Stomach smooth muscle (tissue), 2 donors: ENCODE measurements around the gene SWAP70.

Experiments used
- H3K27ac ChIP-seq: one replicate; pipeline ENCODE4 v1.7.0; 2013; ENCODE audit warnings: mild to moderate bottlenecking, low read length, inconsistent platforms
- H3K27me3 ChIP-seq, 2 donors: one replicate each; pipeline ENCODE4 v1.7.0; 2013; ENCODE audit warnings: low read length in 2 of 2; ENCODE audit not compliant: insufficient read depth in 2 of 2, control insufficient read depth in 1 of 2
- H3K36me3 ChIP-seq, 2 donors: one replicate each; pipeline ENCODE4 v1.7.0; 2013; ENCODE audit warnings: low read length in 2 of 2; ENCODE audit not compliant: control insufficient read depth in 2 of 2, insufficient read depth in 2 of 2
- H3K4me1 ChIP-seq: one replicate; pipeline ENCODE4 v1.7.0; 2013; ENCODE audit warnings: low read length; ENCODE audit not compliant: control insufficient read depth, insufficient read depth
- H3K4me3 ChIP-seq, 2 donors: one replicate each; pipeline ENCODE4 v1.7.0; 2013; ENCODE audit warnings: low read length in 2 of 2
- H3K9ac ChIP-seq, 2 donors: one replicate each; pipeline ENCODE4 v1.7.0; 2013; ENCODE audit warnings: low read length in 2 of 2, mild to moderate bottlenecking in 1 of 2
- H3K9me3 ChIP-seq, 2 donors: one replicate each; pipeline ENCODE4 v1.7.0; 2013; ENCODE audit warnings: low read length in 2 of 2; ENCODE audit not compliant: control insufficient read depth in 2 of 2
- donor health status: healthy.
- donor health status: Pancreatic carcinoma.

The SWAP70 gene

DNA sequence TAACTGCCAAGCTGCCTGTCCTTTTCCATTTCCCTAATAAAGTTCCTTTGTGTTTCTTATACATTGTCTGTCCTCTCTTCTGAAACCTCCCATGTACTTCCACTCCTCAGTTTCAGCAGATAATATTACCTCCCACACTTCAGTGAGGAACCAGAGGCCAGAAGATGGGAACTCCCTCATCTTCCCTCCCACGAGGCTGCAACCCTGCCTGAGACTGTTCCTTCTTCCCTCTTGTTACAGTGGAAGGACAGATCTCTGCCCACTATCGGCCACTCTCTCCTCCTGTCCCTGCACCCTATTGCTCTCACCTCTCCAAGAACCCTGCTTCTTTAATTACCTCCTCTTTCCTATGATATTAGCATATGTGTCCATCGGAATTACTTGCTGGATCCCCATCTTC is 38.1 kb upstream of the SWAP70 start:
- Histone ChIP-seq H3K9ac (no peak overlapping the region), H3K27me3 (no peaks in the 10 kb centered on the region), H3K36me3 (no peaks in the 10 kb centered on the region), H3K4me3 (no peak overlapping the region), H3K27ac (no peak overlapping the region), H3K4me1 (no peaks in the 10 kb centered on the region), H3K9me3 (no peaks in the 10 kb centered on the region)

DNA sequence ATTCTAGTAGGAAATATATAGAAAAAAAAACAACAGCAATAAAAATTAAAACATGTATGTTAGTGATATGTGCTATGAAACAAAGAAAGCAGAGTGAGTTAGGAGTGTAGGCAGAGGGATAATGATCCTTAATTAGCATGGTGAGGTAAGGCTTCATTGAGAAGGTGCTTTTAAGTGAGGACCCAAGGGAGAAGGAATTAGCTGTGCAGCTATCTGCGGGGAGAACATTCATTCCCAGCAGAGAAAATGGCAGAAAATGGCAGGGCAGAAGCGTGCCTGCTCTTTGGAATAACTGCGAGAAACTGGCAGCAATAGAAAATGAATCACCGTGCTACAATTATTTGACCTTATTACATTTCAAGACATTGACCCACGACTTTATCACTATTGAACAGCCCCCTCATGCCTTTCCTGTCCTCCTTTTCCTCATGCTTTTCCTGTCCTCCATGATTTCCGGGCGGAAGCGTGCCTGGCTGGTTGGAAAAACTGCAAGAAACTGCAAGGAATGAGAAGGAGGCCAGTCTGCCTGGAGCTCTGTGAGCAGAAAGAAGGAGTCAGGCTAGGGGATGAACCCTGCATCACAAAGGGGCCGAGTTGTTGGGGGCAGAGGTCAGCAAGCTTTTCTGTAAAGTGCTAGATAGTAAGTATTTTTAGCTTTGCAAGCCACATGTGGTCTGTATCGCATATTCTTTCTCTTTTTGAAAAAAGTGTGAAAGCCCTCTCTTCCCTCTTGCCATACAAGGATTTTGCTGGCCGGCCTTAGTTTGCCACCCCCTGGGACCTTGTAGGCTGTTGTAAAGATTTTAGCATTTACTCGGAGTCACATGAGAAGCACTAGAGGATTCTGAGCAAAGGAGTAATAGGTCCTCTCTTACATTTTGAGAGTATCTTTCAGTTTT is 37.1 kb upstream of the SWAP70 start:
- Histone ChIP-seq H3K4me3 (no peak overlapping the region), H3K27ac (no peak overlapping the region)

DNA sequence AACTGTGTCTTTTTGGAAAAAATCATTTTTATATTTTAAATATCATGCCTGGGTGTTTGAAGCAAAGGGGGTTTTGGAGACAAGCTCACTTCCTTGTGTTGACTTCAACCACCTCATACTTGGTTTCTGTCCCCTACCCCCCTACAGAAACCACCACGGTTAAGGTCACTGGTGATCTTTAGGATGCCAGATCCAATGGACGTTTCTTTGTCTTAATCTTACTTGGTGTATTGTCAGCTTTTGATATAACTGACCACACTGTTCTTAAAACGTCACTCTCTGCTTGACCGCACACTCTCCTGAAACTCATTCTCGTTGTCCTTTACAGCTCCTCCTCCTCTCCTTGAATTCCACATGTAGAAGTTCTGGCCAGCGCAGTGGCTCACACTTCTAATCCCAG is 34.8 kb upstream of the SWAP70 start:
- no peaks in the 10 kb centered on the region for H3K27me3 ChIP-seq
- no peak overlapping the region for H3K9ac ChIP-seq
- no peaks in the 10 kb centered on the region for H3K36me3 ChIP-seq
- H3K4me3 ChIP-seq, result no peak overlapping the region
- no peaks in the 10 kb centered on the region for H3K4me1 ChIP-seq
- no peaks in the 10 kb centered on the region for H3K9me3 ChIP-seq
- no peak overlapping the region for H3K27ac ChIP-seq

More for the DNA sequence above, 37.1 kb upstream of the SWAP70 start:
- Histone ChIP-seq H3K9ac (no peak overlapping the region), H3K9me3 (no peaks in the 10 kb centered on the region), H3K36me3 (no peaks in the 10 kb centered on the region), H3K4me1 (no peaks in the 10 kb centered on the region), H3K27me3 (no peaks in the 10 kb centered on the region)

DNA sequence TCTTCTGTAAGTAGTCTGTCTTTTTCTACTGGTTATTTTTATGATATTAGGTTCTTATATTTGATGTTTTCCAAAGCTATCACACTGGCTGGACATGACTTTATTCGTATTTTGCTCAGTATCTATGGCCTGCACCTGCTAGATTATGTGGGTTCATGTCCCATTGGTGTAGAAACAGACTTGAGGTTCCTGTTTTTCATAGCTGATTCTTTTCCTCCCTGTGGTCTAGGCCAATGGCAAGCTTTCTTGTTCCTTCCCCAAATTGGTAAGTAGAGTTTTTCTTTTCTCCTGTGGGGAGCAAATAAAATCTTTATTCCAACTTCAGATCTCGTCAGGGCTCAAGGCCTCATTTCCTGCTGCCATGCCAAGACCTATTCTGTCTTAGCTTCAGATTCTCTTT is 30.2 kb upstream of the SWAP70 start:
- Histone ChIP-seq H3K9me3 (no peaks in the 10 kb centered on the region), H3K9ac (no peak overlapping the region), H3K27ac (no peak overlapping the region), H3K4me3 (no peak overlapping the region), H3K36me3 (no peaks in the 10 kb centered on the region), H3K27me3 (no peaks in the 10 kb centered on the region), H3K4me1 (no peaks in the 10 kb centered on the region)

DNA sequence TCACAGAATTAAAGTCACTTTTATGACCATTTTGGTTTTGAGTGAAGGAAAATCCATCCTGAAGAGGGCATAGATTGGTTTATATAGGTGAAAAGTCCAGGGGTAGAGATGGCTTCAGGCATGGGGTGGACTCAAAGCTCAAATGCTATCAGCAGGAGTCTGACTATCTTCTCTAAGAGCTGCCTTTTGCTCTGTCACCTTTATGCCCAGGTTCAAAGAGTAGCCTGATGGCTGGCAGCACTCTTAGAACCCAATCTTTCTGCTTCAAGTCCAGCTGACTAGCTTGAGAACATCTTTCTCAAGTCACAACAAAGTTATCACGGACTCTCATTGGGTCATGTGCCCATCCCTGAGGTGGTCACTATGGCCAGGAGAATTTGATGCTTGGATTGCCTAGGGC is 27.2 kb upstream of the SWAP70 start:
- H3K4me1 ChIP-seq, result no peaks in the 10 kb centered on the region
- no peaks in the 10 kb centered on the region for H3K36me3 ChIP-seq
- no peak overlapping the region for H3K4me3 ChIP-seq
- H3K27me3 ChIP-seq, result no peaks in the 10 kb centered on the region
- no peak overlapping the region for H3K9ac ChIP-seq
- no peaks in the 10 kb centered on the region for H3K9me3 ChIP-seq
- no peak overlapping the region for H3K27ac ChIP-seq

DNA sequence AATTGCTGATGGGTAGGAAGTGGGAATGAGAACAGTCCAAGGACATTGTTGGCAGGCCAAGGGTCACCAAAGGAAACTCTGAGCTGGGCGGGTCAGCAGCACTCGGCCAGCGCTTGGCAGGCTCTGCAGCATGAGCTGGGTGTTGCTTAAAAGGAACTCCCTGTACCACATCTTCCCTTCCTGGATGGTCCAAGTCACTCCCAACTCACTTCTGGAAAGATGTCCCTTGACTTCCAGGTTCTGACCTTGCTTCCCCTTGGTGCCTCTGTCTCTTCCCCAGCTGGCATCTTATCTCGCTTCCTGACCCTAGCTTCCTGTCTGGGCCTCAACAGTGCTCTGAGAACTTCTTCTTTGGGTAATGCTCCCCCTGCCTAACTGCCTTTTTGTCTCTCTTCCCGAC is 24.8 kb upstream of the SWAP70 start:
- Histone ChIP-seq H3K27ac (no peak overlapping the region), H3K9ac (no peak overlapping the region), H3K4me3 (no peak overlapping the region), H3K4me1 (no peaks in the 10 kb centered on the region), H3K27me3 (no peaks in the 10 kb centered on the region), H3K36me3 (no peaks in the 10 kb centered on the region), H3K9me3 (no peaks in the 10 kb centered on the region)

DNA sequence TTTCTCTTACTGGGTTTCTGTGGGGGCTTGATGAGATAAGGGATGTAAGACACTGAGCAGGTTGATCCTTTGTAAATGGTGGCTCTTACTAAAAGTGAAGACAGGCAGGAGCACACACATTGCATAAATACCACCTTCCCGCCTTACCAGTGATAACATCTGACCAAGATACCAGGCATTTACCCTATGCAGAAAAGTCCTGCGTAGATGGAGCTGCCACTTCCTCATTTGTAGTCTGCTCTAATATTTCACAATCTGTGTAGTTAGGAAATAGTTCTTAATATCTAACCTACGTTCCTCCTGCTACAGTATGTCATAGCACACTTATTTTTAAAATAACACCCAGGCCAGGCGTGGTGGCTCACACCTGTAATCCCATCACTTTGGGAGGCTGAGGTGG is 23.9 kb upstream of the SWAP70 start:
- H3K27me3 ChIP-seq, result no peaks in the 10 kb centered on the region
- no peak overlapping the region for H3K4me3 ChIP-seq
- H3K9ac ChIP-seq, result no peak overlapping the region
- no peak overlapping the region for H3K27ac ChIP-seq
- H3K4me1 ChIP-seq, result no peaks in the 10 kb centered on the region
- H3K36me3 ChIP-seq, result no peaks in the 10 kb centered on the region
- no peaks in the 10 kb centered on the region for H3K9me3 ChIP-seq

DNA sequence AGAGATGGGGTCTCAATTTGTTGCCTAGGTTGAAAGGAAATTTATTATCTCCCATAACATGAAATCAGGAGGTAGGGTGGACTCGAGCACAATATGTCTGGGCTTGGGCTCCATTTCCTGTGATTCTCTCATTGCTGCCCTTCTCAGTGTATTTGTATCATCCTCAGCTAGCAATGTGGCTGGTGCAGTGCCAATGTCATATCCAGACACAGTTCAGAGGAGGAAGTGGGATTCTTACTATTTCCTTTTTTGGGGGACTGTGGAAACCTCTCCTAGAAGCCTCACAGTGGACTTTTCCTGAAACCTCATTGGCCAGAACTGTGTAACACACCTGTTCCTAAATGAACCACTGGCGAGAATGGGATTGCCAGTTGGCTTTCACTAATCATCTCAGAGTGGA is 21.0 kb upstream of the SWAP70 start:
- no peak overlapping the region for H3K27ac ChIP-seq
- no peaks in the 10 kb centered on the region for H3K27me3 ChIP-seq
- H3K9me3 ChIP-seq, result no peaks in the 10 kb centered on the region
- H3K9ac ChIP-seq, result no peak overlapping the region
- H3K36me3 ChIP-seq, result no peaks in the 10 kb centered on the region
- H3K4me3 ChIP-seq, result no peak overlapping the region
- no peaks in the 10 kb centered on the region for H3K4me1 ChIP-seq

DNA sequence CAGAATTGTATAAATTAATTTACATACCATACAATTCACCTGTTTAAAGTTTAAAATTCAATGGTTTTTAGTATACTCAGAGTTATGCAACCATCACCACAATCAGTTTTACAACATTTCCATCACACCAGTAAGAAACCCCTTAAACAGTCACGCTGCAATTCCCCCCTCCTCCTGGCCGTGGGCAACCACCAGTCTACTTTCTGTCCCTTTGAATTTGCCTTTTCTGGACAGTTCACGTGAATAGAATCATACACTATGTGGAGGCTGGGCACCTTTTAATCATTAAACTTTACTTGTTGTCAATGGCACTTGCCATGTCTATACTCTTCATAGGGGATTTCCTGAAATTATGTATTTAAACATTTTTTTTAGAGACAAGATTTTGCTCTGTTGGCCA is 20.1 kb upstream of the SWAP70 start:
- H3K9me3 ChIP-seq, result no peaks in the 10 kb centered on the region
- no peaks in the 10 kb centered on the region for H3K27me3 ChIP-seq
- H3K9ac ChIP-seq, result no peak overlapping the region

DNA sequence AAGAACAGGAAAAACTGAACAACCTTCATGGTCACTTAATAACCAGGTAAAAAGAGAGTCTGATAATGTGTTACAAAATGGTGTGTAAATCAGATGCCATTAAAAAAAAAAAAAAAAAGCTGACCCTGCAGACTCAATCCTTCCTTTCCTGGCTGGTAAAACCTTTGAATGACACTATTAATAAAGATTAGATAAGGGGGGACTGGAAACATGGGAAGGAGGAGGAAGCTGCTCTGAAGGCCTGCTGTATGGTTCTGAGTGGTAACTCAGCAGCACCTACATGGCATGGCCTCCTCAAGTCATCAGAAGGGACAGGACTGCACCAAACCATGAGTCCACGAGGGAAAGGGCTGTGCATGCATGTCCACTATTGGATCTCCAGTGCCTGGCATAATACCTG is 18.0 kb upstream of the SWAP70 start:
- Histone ChIP-seq H3K36me3 (no peaks in the 10 kb centered on the region), H3K4me3 (no peak overlapping the region), H3K9ac (no peak overlapping the region), H3K4me1 (no peaks in the 10 kb centered on the region), H3K27ac (no peak overlapping the region), H3K27me3 (no peaks in the 10 kb centered on the region), H3K9me3 (no peaks in the 10 kb centered on the region)

More for the DNA sequence above, 20.1 kb upstream of the SWAP70 start:
- Histone ChIP-seq H3K36me3 (no peaks in the 10 kb centered on the region), H3K27ac (no peak overlapping the region), H3K4me1 (no peaks in the 10 kb centered on the region), H3K4me3 (no peak overlapping the region)

DNA sequence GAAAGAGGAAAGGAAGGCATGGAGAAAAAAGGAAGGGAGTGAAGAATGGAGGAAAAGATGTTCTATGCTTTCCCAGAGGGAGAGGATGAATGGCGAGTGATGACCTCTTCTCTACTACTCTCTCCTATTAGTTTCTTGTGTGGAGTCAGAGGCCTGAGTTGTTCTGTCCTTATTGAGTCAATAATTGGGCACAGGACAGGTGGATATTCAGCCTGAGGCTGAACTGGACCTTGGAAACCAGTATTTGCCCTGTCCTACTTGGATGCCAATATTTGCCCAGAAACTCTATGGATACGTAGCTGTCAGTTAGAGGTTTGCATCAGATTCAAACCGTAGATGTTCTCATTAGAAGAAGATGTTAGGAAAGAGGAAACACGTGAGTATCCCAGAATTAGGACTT is 17.6 kb upstream of the SWAP70 start:
- Histone ChIP-seq H3K4me3 (no peak overlapping the region), H3K27me3 (no peaks in the 10 kb centered on the region), H3K9ac (no peak overlapping the region), H3K9me3 (no peaks in the 10 kb centered on the region), H3K27ac (no peak overlapping the region), H3K4me1 (no peaks in the 10 kb centered on the region), H3K36me3 (no peaks in the 10 kb centered on the region)
